GM11168 (cell line): ENCODE measurements around the gene SH3BGR.
"Not testable (repeated sequence)": the region's sequence is repeated elsewhere in the genome, so short reads cannot be mapped to it uniquely, and the experiment has no call there.

Source experiments
- in situ Hi-C: fragments of 300-500 bp; cut with MboI; formaldehyde crosslinking; loops from one replicate; pipeline ENCODE4 v1.12.0; 2022; ENCODE audit warnings: low sequenced_read_pairs; ENCODE audit not compliant: unreplicated experiment

SH3BGR gene

DNA sequence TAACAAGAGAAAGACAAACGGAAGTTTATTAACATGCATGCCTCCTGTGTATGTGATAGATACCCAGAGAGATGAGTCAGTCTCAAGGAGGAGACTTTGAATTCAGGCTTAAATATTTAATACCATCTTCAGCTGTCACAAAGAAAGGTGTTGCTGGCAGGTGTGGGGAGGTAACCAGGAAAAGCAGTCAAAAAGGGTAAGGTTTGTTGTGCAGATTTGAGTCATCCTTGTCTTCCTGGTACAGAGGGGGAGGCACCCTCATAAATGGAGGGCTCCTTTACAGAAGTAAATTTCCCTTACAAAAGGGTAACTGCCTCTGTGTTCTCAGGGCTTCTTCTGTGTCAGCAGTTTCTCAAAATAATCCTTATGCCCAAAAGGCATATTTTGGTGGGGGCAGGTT lies 85.8 kb downstream of the SH3BGR start:
- in situ Hi-C loops, result no loop called here

DNA sequence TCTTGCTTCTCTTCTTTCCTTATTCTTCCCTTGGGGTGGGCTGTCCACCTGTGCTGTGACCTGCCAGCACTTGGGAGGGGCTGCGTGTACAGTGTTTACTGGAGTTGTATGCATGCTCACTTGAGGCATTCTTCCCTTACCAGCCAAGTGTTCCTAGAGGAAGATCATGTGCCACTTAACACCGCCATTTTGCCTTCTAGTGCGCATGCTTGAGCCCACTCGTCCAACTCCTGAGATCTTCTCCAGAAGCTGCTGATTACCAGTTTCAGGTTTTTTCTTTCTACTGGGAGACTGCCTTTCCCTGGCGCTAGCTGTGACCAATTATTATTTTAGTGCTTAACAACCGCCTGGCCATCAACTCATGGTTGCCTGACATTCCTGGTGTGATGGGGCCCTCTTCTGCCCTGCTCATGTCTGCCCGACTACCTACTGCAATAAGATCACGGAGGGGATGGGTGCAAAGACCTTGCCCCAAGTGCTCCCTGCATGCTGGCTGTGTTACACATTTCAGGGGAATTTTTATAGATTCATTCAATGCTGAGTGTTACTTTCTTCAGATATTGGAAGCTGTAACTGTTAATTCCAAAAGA lies 86.8 kb downstream of the SH3BGR start:
- in situ Hi-C loops, result no loop called here

DNA sequence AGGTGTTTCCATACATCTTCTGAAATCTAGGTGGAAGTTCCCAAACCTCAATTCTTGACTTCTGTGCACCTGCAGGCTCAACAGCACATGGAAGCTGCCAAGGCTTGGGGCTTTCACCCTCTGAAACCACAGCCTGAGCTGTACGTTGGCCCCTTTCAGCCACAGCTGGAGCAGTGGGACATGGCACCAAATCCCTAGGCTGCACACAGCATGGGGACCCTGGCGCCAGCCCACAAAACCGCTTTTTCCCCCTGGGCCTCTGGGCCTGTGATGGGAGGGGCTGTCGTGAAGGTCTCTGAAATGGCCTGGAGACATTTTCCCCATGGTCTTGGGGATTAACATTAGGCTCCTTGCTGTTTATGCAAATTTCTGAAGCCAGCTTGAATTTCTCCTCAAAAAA lies 88.6 kb downstream of the SH3BGR start:
- in situ Hi-C loops, result not testable (repeated sequence)

DNA sequence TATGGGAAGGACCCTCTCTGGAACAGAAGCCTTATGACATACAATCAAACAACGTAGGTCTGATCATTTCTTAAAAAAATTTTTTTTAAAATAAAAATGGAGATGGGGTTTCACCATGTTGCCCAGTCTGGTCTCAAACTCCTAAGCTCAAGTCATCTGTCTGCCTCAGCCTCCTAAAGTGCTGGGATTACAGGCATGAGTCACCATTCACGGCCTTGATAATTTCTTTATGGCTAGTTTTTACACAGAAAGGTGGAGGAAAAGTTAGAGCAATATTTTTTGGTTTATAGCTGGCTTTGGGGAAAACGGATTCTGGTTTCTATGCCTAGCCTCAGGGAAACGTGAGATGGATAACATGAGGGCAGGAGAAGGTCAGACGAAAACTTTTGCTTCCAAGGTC lies 91.0 kb downstream of the SH3BGR start:
- in situ Hi-C loops, result no loop called here

DNA sequence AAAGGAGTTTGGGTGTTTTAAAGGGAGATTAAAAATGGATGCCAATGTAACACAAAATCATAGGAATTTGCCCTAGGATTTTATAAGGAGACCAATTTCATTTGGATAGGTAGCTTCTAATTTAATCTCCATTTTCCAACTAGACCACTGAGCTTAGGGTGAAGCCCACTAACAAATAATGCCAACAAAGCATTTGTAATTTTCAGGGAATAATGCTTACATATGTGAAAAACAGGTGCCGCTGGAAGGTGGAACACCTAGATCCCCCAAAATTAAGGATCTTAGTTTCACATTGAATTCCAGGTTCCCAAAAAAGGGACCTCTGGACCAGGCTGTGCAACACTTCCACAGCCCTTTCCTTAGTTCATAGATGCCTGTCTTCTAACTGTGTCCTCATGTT lies 94.8 kb downstream of the SH3BGR start:
- in situ Hi-C loops, result no loop called here

DNA sequence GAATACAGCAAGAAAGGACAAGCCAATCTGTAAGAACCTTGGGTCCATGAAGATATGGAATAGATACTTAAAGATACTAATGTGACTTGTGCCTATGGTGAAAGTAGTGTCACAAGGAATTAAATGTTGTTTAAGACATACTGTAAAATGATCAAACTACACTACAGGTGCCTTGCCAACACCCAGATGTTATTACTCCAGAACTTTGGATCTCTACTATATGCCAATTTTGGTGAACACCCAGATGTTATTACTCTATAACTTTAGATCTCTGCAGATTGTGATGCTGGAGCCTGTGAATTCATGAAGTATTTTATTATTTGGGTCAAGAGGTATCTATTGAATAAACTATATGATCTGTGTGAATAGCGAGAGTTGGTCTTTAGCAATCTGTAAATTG lies 101.1 kb downstream of the SH3BGR start:
- in situ Hi-C loops, result no loop called here

DNA sequence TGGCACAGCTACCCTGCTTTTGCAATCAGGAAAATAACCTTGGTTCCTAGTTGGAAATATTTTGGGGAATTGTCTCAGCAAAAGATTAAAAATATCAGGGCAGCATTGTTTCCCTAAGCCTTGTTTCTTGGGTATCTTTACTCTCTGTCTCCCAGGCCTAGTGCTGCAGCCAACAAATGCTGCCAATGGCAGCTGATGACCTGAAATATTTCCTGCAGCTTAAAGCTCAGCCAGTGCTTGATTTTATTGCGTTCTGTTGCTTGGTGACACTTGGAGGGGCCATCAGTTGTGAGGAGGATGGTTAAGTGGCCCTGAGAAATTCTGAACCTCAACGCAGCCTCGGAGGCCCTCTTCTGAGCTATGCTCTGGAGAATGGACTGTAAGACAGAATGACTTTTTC lies 101.6 kb downstream of the SH3BGR start:
- in situ Hi-C loops, result no loop called here

DNA sequence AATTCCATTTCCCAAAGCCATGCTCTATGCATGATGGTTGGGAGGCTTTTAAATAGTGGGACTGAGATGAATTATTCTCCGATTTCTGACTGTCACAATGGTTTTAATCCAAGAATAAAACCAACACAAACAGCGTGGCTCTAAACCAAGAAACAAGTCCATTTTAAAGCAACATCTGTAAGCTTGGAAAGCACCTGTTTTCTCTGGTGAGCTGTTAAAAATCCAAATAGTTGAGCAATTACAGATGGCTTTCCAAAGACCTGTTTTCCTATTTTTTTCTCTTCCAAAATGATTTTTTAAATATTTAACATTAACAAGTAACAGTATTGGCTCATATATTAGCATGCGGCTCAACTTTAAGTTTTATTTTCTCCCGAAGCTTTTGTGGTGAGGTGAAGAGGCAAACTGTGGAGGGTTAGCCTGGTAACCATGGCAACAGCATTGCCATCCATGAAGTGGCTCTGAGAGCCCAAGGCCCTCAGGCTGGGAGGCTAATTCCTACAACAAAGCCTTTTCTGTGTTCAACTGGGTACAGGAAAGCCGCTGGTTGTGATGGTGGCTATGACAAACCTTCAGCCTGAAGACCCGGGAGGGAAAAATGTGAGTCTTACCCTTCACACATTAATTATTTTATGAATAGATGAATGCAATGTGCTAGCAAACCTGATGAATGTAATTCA lies 104.3 kb downstream of the SH3BGR start:
- in situ Hi-C loops, result no loop called here

DNA sequence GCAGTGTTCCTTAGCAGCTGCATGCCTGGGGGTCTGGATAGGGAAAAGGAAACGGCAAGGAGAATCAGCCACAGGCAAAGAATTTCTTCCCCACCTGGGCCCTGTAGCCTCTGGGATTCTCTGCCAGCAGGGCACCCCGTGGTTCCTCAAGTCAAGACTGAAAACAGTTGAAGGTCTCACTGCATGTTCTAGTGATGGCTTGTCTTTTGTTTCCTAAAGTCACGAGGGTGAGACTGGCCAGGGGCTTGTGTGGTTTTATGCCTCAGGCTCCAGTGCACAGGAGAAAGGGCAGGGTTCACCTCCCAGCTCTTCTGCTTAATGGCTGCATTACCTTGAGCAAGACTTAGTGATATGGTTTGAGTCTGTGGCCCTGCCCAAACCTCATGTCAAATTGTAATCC lies 107.7 kb downstream of the SH3BGR start:
- in situ Hi-C loops, result no loop called here

DNA sequence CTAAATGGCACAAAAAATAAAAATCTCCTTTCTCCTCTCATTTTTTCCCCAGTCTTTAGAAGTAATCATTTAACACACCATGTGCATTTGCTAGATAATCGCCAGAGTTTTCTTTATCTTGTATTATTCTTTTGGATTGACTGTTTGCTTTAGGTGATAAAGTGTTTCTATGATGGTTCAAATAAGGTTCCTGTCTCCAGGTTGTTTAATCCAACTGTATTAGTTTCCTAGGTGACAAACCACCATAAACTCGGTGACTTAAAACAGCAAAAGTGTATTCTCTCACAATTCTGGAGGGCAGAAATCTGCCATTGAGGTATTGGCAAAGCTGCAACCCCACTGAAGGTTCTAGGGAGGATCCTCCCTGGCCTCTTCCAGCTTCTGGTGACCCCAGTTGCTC lies 109.4 kb downstream of the SH3BGR start:
- in situ Hi-C loops, result no loop called here

DNA sequence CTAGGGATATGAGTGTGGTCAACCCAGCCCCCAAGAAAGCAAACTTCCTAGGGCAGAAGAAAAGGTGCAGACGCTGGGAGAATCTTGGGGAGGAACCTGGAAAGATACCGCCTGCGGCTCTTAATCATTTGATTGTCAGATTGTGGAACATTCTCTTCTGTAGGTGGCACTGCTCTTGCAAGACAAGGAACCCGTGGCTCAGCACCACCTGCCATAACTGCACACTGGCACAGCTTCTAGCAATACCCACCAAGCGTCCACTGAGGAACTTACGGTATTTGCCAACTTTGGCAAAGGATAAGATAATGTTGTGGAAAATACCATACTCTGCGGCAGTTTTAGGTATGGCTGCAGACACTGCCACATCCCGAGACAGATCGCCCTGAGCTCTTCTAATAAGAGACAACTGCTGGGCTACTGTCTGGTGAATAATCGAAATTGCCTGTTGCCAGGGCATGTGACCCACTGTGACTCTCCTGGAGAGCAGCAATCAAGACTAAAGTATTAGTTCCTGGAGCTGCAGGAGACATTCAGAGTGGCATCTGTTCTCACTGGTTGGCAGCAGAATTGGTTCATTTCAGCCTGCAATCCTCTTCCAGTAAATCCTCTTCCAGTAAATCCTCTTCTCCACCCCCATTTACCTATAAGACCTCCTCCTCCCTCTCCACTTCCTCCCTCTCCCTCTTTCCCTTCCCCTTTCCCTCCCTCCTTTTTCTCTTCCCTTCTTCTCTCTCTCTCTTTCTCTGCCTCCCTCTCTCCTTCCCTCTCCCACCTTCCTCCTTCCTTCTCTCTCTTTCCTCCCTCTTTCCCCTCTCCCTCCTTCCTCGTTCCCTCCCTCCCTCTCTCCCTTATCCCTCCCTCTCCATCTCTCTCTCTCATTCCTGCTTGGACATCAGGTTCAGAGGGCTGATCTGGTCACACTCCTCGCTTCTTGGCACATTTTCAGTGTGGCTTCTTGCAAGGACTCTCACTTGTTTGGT lies 111.3 kb downstream of the SH3BGR start:
- in situ Hi-C loops, result no loop called here

DNA sequence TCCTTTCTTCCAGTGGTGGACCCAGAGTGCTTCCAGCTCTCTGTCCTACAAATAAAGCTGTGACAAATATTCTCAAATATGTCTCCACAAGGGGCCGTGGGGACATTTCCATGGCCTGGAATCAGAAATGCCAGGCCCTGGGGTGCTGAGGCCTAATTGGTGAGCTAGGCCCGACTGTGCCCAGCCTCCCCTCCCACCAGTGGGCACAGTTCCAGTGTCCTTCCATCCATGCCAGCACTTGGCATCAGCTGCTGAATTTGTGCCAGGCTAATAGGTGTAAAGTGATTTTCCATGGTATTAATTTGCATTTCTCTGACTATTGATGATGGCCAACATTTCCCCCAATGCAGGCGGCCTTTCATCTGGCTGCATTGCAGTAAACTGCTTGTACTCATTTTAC lies 112.4 kb downstream of the SH3BGR start:
- in situ Hi-C loops, result no loop called here
